CD4-positive, alpha-beta memory T cell (primary cell): ENCODE data around the gene NRARP. TPM values are rescaled to one million over a fixed set of nuclear protein-coding genes. Genes with fewer than 3 reads are reported as not detected.

Experiments used
- CTCF ChIA-PET: fragments of 350-600 bp; sonication (Branson Sonifier 250); formaldehyde crosslinking; loops from one replicate; lab custom pipeline; 2021; ENCODE audit warnings: inconsistent platforms; ENCODE audit not compliant: partially characterized antibody; lab: Charles Lee
- POLR2A ChIA-PET: fragments of 350-600 bp; sonication (Branson Sonifier 250); formaldehyde crosslinking; loops from one replicate; lab custom pipeline; 2021; ENCODE audit not compliant: partially characterized antibody; lab: Charles Lee
- DNase-seq, 5 donors: peaks; one replicate each; pipeline versions ENCODE4 v3.0.0 to v3.0.0-alpha.2; 2020 to 2022; ENCODE audit warnings: mixed read lengths in 1 of 5
- H3K27ac ChIP-seq: one replicate; pipeline ENCODE4 v1.7.0; 2013; ENCODE audit warnings: low read depth, low read length
- H3K27me3 ChIP-seq: 2 replicates; pipeline ENCODE4 v1.7.0; 2013; ENCODE audit warnings: mild to moderate bottlenecking, low read length, moderate library complexity; ENCODE audit not compliant: insufficient read depth
- H3K36me3 ChIP-seq: 2 replicates; pipeline ENCODE4 v1.7.0; 2013; ENCODE audit warnings: mild to moderate bottlenecking, low read length, moderate library complexity; ENCODE audit not compliant: insufficient read depth
- H3K4me1 ChIP-seq: 2 replicates; pipeline ENCODE4 v1.7.0; 2013; ENCODE audit warnings: mild to moderate bottlenecking, low read length, moderate library complexity; ENCODE audit not compliant: insufficient read depth
- H3K4me3 ChIP-seq, 2 donors: one replicate each; pipeline ENCODE4 v1.7.0; 2013; ENCODE audit warnings: low read length in 2 of 2, mild to moderate bottlenecking in 1 of 2
- H3K9me3 ChIP-seq, 2 donors: one replicate each; pipeline ENCODE4 v1.7.0; 2013; ENCODE audit warnings: low read length in 2 of 2, control low read depth in 1 of 2; ENCODE audit not compliant: control insufficient read depth in 1 of 2
- H3K27ac Mint-ChIP-seq, 7 donors: one replicate each; pipeline ENCODE4 v1.8.0; 2020 to 2021; ENCODE audit warnings: mixed read lengths in 7 of 7, mild to moderate bottlenecking in 6 of 7, inconsistent platforms in 3 of 7, moderate library complexity in 3 of 7
- H3K27me3 Mint-ChIP-seq, 2 donors: one replicate each; pipeline ENCODE4 v1.8.0; 2020 to 2021; ENCODE audit warnings: mixed read lengths in 2 of 2
- H3K36me3 Mint-ChIP-seq, 2 donors: one replicate each; pipeline ENCODE4 v1.8.0; 2020 to 2021; ENCODE audit warnings: mixed read lengths in 2 of 2, inconsistent platforms in 1 of 2, mild to moderate bottlenecking in 1 of 2
- H3K4me1 Mint-ChIP-seq, 4 donors: one replicate each; pipeline ENCODE4 v1.8.0; 2020 to 2021; ENCODE audit warnings: mixed read lengths in 4 of 4, mild to moderate bottlenecking in 1 of 4
- H3K4me3 Mint-ChIP-seq, 8 donors: one replicate each; pipeline ENCODE4 v1.8.0; 2020 to 2021; ENCODE audit warnings: mixed read lengths in 8 of 8, mild to moderate bottlenecking in 7 of 8, moderate library complexity in 6 of 8, inconsistent platforms in 3 of 8
- H3K9me3 Mint-ChIP-seq, 8 donors: one replicate each; pipeline ENCODE4 v1.8.0; 2020 to 2021; ENCODE audit warnings: mixed read lengths in 8 of 8, mild to moderate bottlenecking in 5 of 8, inconsistent platforms in 3 of 8, moderate library complexity in 1 of 8
- intact Hi-C: fragments of 100-400 bp; cut with micrococcal nuclease; formaldehyde crosslinking; loops from one replicate; pipeline ENCODE4 v1.15.1; 2023
- polyA plus RNA-seq, 2 donors: library from polyadenylated mRNA; unstranded; fragments of 300-500 nt; fragmentation: Illumina TruSeq; gene quantifications; one replicate each; pipeline ENCODE4 v1.2.3, GENCODE V29; 2021
- total RNA-seq, 2 experiments: library from RNA; stranded (reverse); gene quantifications; one replicate each; pipeline ENCODE4 v1.2.3, GENCODE V29; 2021

NRARP gene
- total RNA-seq: under 1 TPM; 0.25 to 0.29 TPM
- not detected for polyA plus RNA-seq

GRCh38 chr9:137302118-137302448 lies at the start of gene NRARP:
NRARP (minus strand) TSS chr9:137302271; CDS start chr9:137301928, 343 bp downstream.
- Mint-ChIP-seq H3K36me3 (no peaks in the 10 kb centered on the region), H3K27ac (peak within 1 kb of the TSS in 1 of 7 donors; percentile 35), H3K4me3 (peak within 1 kb of the TSS in 7 of 8 donors; percentile 58 to 85 (median 66)), H3K9me3 (no peaks in the 10 kb centered on the region), H3K4me1 (peaks cover 3 to 23% (median 13%) of the 10 kb centered on the region in 4 donors), H3K27me3 (peaks cover 3 to 9% of the 10 kb centered on the region in 2 donors)
- DNase-seq: peak; percentile 87 to 90 (median 88)
- ChIA-PET POLR2A (interaction anchor here (1.0 to 1.7 kb wide), 4 partner anchors 50 to 122 kb away, joined by 3 to 11 read pairs (median 5); partner anchors contain the start of genes EXD3, NOXA1 and TUBB4B), CTCF (interaction anchor here (0.6 to 1.7 kb wide), 8 partner anchors 11 to 223 kb away, joined by 3 to 4 read pairs (median 3); no protein-coding TSS in a partner anchor)
- intact Hi-C loops: loop anchor here (1.0 to 10.0 kb wide), 2 partner anchors 143 to 233 kb away; no protein-coding TSS in a partner anchor
- peak within 1 kb of the TSS in 1 of 2 donors; percentile 58 for H3K4me3 ChIP-seq
- H3K27ac ChIP-seq: peak within 1 kb of the TSS; percentile 15
- H3K27me3 ChIP-seq: peaks cover 16% of the 10 kb centered on the region
- H3K4me1 ChIP-seq: peaks cover 32% of the 10 kb centered on the region
- no peaks in the 10 kb centered on the region for H3K9me3 ChIP-seq
- no peaks in the 10 kb centered on the region for H3K36me3 ChIP-seq

- H3K36me3 ChIP-seq: no peaks in the 10 kb centered on the region
- Mint-ChIP-seq H3K4me1 (no peaks in the 10 kb centered on the region), H3K27me3 (no peaks in the 10 kb centered on the region), H3K27ac (no peak overlapping the region), H3K36me3 (peaks cover 0 to 3% of the 10 kb centered on the region in 2 donors), H3K9me3 (peaks cover 0 to 4% (median 2%) of the 10 kb centered on the region in 8 donors), H3K4me3 (no peak overlapping the region)
- ChIA-PET POLR2A (no interaction called here), CTCF (no interaction called here)
- intact Hi-C loops: no loop called here
- no peaks in the 10 kb centered on the region for H3K27me3 ChIP-seq
- H3K9me3 ChIP-seq: no peaks in the 10 kb centered on the region
- no peak overlapping the region for H3K27ac ChIP-seq
- DNase-seq: no peak
- no peak overlapping the region for H3K4me3 ChIP-seq
- H3K4me1 ChIP-seq: no peaks in the 10 kb centered on the region
Measured at GRCh38 chr9:137350696-137351584, 48.9 kb upstream of the NRARP start.

- Mint-ChIP-seq H3K9me3 (peaks cover 0 to 4% (median 2%) of the 10 kb centered on the region in 8 donors), H3K4me3 (no peak overlapping the region), H3K27ac (no peak overlapping the region), H3K27me3 (no peaks in the 10 kb centered on the region), H3K36me3 (peaks cover 0 to 3% of the 10 kb centered on the region in 2 donors), H3K4me1 (no peaks in the 10 kb centered on the region)
- ChIA-PET POLR2A (no interaction called here), CTCF (no interaction called here)
- Histone ChIP-seq H3K4me1 (no peaks in the 10 kb centered on the region), H3K36me3 (no peaks in the 10 kb centered on the region), H3K27ac (no peak overlapping the region), H3K4me3 (no peak overlapping the region), H3K9me3 (no peaks in the 10 kb centered on the region), H3K27me3 (no peaks in the 10 kb centered on the region)
- intact Hi-C loops: no loop called here
- no peak for DNase-seq
Measured at GRCh38 chr9:137349471-137350033, 47.5 kb upstream of the NRARP start.

GRCh38 chr9:137348769-137349470 lies 46.8 kb upstream of the NRARP start:
- no peaks in the 10 kb centered on the region for H3K27me3 Mint-ChIP-seq
- peaks cover 0 to 4% (median 2%) of the 10 kb centered on the region in 8 donors for H3K9me3 Mint-ChIP-seq
- no peak for DNase-seq
- no peaks in the 10 kb centered on the region for H3K27me3 ChIP-seq
- H3K4me3 Mint-ChIP-seq: no peak overlapping the region
- H3K4me1 Mint-ChIP-seq: no peaks in the 10 kb centered on the region
- H3K27ac ChIP-seq: no peak overlapping the region
- no peaks in the 10 kb centered on the region for H3K4me1 ChIP-seq
- H3K36me3 ChIP-seq: no peaks in the 10 kb centered on the region
- peaks cover 0 to 3% of the 10 kb centered on the region in 2 donors for H3K36me3 Mint-ChIP-seq
- intact Hi-C loops: no loop called here
- no peak overlapping the region for H3K27ac Mint-ChIP-seq
- ChIA-PET CTCF (no interaction called here), POLR2A (no interaction called here)
- H3K4me3 ChIP-seq: no peak overlapping the region
- no peaks in the 10 kb centered on the region for H3K9me3 ChIP-seq

GRCh38 chr9:137347928-137348327 lies 45.9 kb upstream of the NRARP start:
- Histone ChIP-seq H3K36me3 (no peaks in the 10 kb centered on the region), H3K4me3 (no peak overlapping the region), H3K9me3 (no peaks in the 10 kb centered on the region), H3K27ac (no peak overlapping the region), H3K27me3 (no peaks in the 10 kb centered on the region), H3K4me1 (no peaks in the 10 kb centered on the region)
- no peaks in the 10 kb centered on the region for H3K4me1 Mint-ChIP-seq
- no peak overlapping the region for H3K4me3 Mint-ChIP-seq
- H3K27ac Mint-ChIP-seq: no peak overlapping the region
- no peak for DNase-seq
- CTCF ChIA-PET: no interaction called here
- intact Hi-C loops: no loop called here
- POLR2A ChIA-PET: no interaction called here
- H3K9me3 Mint-ChIP-seq: peaks cover 0 to 4% (median 2%) of the 10 kb centered on the region in 8 donors
- peaks cover 0 to 3% of the 10 kb centered on the region in 2 donors for H3K36me3 Mint-ChIP-seq
- H3K27me3 Mint-ChIP-seq: no peaks in the 10 kb centered on the region

- Mint-ChIP-seq H3K4me3 (no peak overlapping the region), H3K27ac (no peak overlapping the region), H3K4me1 (no peaks in the 10 kb centered on the region), H3K27me3 (no peaks in the 10 kb centered on the region), H3K9me3 (peaks cover 0 to 6% (median 2%) of the 10 kb centered on the region in 8 donors), H3K36me3 (peaks cover 0 to 3% of the 10 kb centered on the region in 2 donors)
- no peak overlapping the region for H3K4me3 ChIP-seq
- H3K36me3 ChIP-seq: no peaks in the 10 kb centered on the region
- H3K9me3 ChIP-seq: no peaks in the 10 kb centered on the region
- CTCF ChIA-PET: interaction anchor here (0.9 kb wide), 1 partner anchor 33 kb away, joined by 3 read pairs; no protein-coding TSS in a partner anchor
- H3K27ac ChIP-seq: no peak overlapping the region
- intact Hi-C loops: no loop called here
- DNase-seq: no peak
- H3K4me1 ChIP-seq: no peaks in the 10 kb centered on the region
- H3K27me3 ChIP-seq: no peaks in the 10 kb centered on the region
- POLR2A ChIA-PET: no interaction called here
Measured at GRCh38 chr9:137342482-137342881, 40.4 kb upstream of the NRARP start.

- intact Hi-C loops: no loop called here
- no peaks in the 10 kb centered on the region for H3K4me1 ChIP-seq
- peaks cover 0 to 8% of the 10 kb centered on the region in 2 donors for H3K36me3 Mint-ChIP-seq
- no peak for DNase-seq
- peaks cover 0 to 9% (median 4%) of the 10 kb centered on the region in 8 donors for H3K9me3 Mint-ChIP-seq
- POLR2A ChIA-PET: no interaction called here
- H3K4me3 Mint-ChIP-seq: no peak overlapping the region
- no peak overlapping the region for H3K27ac ChIP-seq
- H3K4me1 Mint-ChIP-seq: no peaks in the 10 kb centered on the region
- H3K36me3 ChIP-seq: no peaks in the 10 kb centered on the region
- CTCF ChIA-PET: no interaction called here
- H3K9me3 ChIP-seq: no peaks in the 10 kb centered on the region
- no peaks in the 10 kb centered on the region for H3K27me3 Mint-ChIP-seq
- no peaks in the 10 kb centered on the region for H3K27me3 ChIP-seq
- no peak overlapping the region for H3K27ac Mint-ChIP-seq
- H3K4me3 ChIP-seq: no peak overlapping the region
Measured at GRCh38 chr9:137341227-137341626, 39.2 kb upstream of the NRARP start.
